Stimulated activated naive CD8-positive, alpha-beta T cell treated with anti-CD3 and anti-CD28 coated beads, Interleukin-15, amount 100 ng/mL, for 72 hours (primary cell): ENCODE results near the gene HEMK1.

Experiments
- ATAC-seq: fragments of 150-1000 bp; cut with Tn5 transposase; 2 replicates; pipeline ENCODE4 v1.10.0; 2021; ENCODE audit warnings: mild to moderate bottlenecking, moderate library complexity
- DNase-seq, 2 donors: peaks; one replicate each; pipeline ENCODE4 v3.0.0; 2021 to 2022
- H3K27ac Mint-ChIP-seq, 2 donors: one replicate each; pipeline ENCODE4 v1.8.0; 2022; ENCODE audit warnings: mild to moderate bottlenecking in 2 of 2, mixed read lengths in 2 of 2, moderate library complexity in 2 of 2
- H3K27me3 Mint-ChIP-seq: one replicate; pipeline ENCODE4 v1.8.0; 2022; ENCODE audit warnings: mixed read lengths
- H3K4me1 Mint-ChIP-seq: one replicate; pipeline ENCODE4 v1.8.0; 2022; ENCODE audit warnings: mild to moderate bottlenecking, mixed read lengths
- H3K4me3 Mint-ChIP-seq, 2 donors: one replicate each; pipeline ENCODE4 v1.8.0; 2022; ENCODE audit warnings: mild to moderate bottlenecking in 2 of 2, mixed read lengths in 2 of 2, moderate library complexity in 1 of 2
- H3K9me3 Mint-ChIP-seq, 2 donors: one replicate each; pipeline ENCODE4 v1.8.0; 2022; ENCODE audit warnings: mixed read lengths in 2 of 2

Gene HEMK1, protein sequence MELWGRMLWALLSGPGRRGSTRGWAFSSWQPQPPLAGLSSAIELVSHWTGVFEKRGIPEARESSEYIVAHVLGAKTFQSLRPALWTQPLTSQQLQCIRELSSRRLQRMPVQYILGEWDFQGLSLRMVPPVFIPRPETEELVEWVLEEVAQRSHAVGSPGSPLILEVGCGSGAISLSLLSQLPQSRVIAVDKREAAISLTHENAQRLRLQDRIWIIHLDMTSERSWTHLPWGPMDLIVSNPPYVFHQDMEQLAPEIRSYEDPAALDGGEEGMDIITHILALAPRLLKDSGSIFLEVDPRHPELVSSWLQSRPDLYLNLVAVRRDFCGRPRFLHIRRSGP

GRCh38 chr3:50568947-50569749, at the start of gene HEMK1:
TSS of gene HEMK1 (plus strand) at chr3:50569522. CDS start at chr3:50571105, 1,583 bp downstream.
- peak within 1 kb of the TSS; percentile 77 to 98 for H3K27ac Mint-ChIP-seq
- peak; percentile 34 for ATAC-seq
- peak within 1 kb of the TSS; percentile 99 to 100 for H3K4me3 Mint-ChIP-seq
- no peaks in the 10 kb centered on the region for H3K27me3 Mint-ChIP-seq
- no peaks in the 10 kb centered on the region for H3K9me3 Mint-ChIP-seq
- peaks cover 77% of the 10 kb centered on the region for H3K4me1 Mint-ChIP-seq
- peak; percentile 97 to 98 for DNase-seq

DNA sequence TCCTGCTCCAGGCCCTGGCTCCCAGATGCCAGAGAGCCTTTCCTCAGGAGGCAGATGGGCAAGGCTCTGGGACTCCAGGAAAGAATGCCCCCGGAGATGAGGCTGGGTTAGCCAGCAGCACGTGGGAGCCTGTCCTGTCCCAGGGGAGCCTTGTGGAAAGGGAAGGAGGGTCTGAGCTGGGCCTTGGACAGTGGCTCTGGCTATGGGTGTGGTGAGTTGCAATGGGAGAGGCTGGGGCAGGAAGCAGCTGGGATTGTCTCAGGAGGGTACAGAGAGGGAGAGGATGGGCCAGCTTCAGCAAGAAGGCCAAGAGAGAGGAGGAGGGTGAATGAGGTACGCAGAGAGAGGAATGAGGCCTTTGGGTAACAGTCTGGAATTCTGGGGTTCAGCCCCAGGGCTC, 48.5 kb upstream of the HEMK1 start:
- no peak for DNase-seq
- H3K4me3 Mint-ChIP-seq = no peak overlapping the region

DNA sequence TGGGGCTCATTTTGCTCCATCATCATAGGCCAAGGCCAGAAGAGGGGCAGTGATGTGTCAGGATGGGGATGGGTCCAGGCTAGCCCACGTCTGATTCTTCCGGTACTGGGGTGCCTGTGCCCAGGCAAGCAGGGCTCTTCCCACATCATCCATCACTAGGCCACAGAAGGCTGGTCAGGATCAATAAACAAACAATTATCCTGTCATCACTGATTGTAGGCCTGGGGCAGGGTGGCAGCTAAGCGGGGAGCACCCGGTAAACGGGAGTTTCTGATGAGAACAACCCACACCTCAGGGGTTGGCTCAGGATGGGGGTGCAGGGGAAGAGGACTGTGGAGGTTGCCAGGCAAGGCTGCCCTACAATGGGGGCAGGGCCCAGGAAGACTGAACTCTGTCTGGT, 47.8 kb upstream of the HEMK1 start:
- H3K27ac Mint-ChIP-seq = no peak overlapping the region
- H3K4me3 Mint-ChIP-seq = no peak overlapping the region
- H3K4me1 Mint-ChIP-seq = peaks cover 24% of the 10 kb centered on the region
- peaks cover 22% of the 10 kb centered on the region for H3K27me3 Mint-ChIP-seq
- DNase-seq (no peak), ATAC-seq (no peak)
- H3K9me3 Mint-ChIP-seq = no peaks in the 10 kb centered on the region

More for the DNA sequence above, 48.5 kb upstream of the HEMK1 start:
- ATAC-seq = no peak
- Mint-ChIP-seq H3K9me3 (no peaks in the 10 kb centered on the region), H3K27me3 (peaks cover 28% of the 10 kb centered on the region), H3K27ac (peak overlapping the region in 1 of 2 donors; percentile 10), H3K4me1 (peaks cover 24% of the 10 kb centered on the region)

DNA sequence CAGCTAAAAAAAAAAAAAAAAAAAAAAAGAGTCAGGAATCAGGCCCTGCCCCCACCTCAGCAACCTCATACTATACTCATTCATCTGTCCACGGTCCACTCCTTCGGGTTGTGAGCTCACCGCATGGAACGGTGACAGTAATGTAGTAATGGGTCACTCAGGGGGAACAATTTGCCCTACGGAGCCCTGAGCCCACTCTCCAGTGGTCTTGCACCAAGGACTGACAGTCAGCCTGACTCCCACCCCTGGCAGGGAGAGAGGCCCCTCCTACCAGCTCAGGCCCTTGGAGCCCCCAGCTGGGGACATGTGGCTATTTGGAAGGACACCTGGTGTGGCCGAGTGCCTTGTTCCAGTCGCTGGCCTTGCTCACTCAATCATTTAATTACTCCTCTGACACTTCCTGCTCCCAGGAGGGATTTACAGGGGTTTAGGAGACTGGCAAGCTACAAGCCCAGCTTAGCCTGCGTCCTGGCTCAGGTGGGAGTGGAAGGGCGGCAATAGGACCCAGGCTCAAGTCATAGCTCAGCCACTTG, 46.0 kb upstream of the HEMK1 start:
- no peak overlapping the region for H3K27ac Mint-ChIP-seq
- H3K27me3 Mint-ChIP-seq = peaks cover 29% of the 10 kb centered on the region
- ATAC-seq (no peak), DNase-seq (no peak)
- H3K4me1 Mint-ChIP-seq = peaks cover 25% of the 10 kb centered on the region
- no peaks in the 10 kb centered on the region for H3K9me3 Mint-ChIP-seq
- no peak overlapping the region for H3K4me3 Mint-ChIP-seq

DNA sequence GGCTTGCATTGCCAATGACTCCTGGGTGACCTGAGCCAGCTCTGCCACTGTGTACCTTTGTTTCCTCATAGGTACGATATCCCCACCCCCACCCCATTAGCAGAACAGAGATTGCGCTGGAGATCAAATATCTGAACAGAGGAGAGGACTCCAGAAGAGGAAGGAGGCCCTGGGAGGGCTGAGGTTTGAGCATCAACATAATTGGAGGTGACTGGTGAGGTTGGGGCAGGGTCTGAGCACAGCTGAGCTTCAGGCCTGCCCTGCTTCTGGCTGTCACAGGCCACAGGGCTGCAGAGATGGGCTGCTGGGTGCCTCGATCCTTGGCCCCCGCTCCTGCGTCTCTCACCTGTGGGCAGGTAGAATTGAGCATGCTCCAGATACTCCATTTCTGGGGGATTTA, 44.6 kb upstream of the HEMK1 start:
- H3K9me3 Mint-ChIP-seq = no peaks in the 10 kb centered on the region
- H3K27ac Mint-ChIP-seq = peak overlapping the region in 1 of 2 donors; percentile 9
- H3K4me1 Mint-ChIP-seq = peaks cover 16% of the 10 kb centered on the region
- H3K4me3 Mint-ChIP-seq = no peak overlapping the region
- ATAC-seq = no peak
- H3K27me3 Mint-ChIP-seq = peaks cover 31% of the 10 kb centered on the region
- no peak for DNase-seq

- Mint-ChIP-seq H3K27ac (no peak overlapping the region), H3K4me1 (peaks cover 15% of the 10 kb centered on the region)
Measured at GRCh38 chr3:50525191-50525910, 44.0 kb upstream of the HEMK1 start.

GRCh38 chr3:50525987-50526386, 43.3 kb upstream of the HEMK1 start:
- H3K9me3 Mint-ChIP-seq = no peaks in the 10 kb centered on the region
- H3K27me3 Mint-ChIP-seq = peaks cover 35% of the 10 kb centered on the region
- H3K27ac Mint-ChIP-seq = no peak overlapping the region
- DNase-seq (peak; percentile 56 to 73), ATAC-seq (peak; percentile 93)
- no peak overlapping the region for H3K4me3 Mint-ChIP-seq
- peaks cover 15% of the 10 kb centered on the region for H3K4me1 Mint-ChIP-seq

More at GRCh38 chr3:50525191-50525910, 44.0 kb upstream of the HEMK1 start:
- Mint-ChIP-seq H3K9me3 (no peaks in the 10 kb centered on the region), H3K4me3 (no peak overlapping the region), H3K27me3 (peaks cover 35% of the 10 kb centered on the region)
- no peak for ATAC-seq
- DNase-seq = no peak

- no peak overlapping the region for H3K4me3 Mint-ChIP-seq
- H3K27ac Mint-ChIP-seq = no peak overlapping the region
- H3K9me3 Mint-ChIP-seq = no peaks in the 10 kb centered on the region
- DNase-seq (no peak), ATAC-seq (peak; percentile 22)
- peaks cover 15% of the 10 kb centered on the region for H3K4me1 Mint-ChIP-seq
- peaks cover 45% of the 10 kb centered on the region for H3K27me3 Mint-ChIP-seq
Measured at GRCh38 chr3:50530001-50530970, 39.0 kb upstream of the HEMK1 start.

- H3K27me3 Mint-ChIP-seq = peaks cover 45% of the 10 kb centered on the region
- H3K4me3 Mint-ChIP-seq = no peak overlapping the region
- no peak overlapping the region for H3K27ac Mint-ChIP-seq
- DNase-seq (no peak), ATAC-seq (no peak)
- H3K4me1 Mint-ChIP-seq = peaks cover 7% of the 10 kb centered on the region
- H3K9me3 Mint-ChIP-seq = no peaks in the 10 kb centered on the region
Measured at GRCh38 chr3:50531201-50531600, 38.1 kb upstream of the HEMK1 start.

GRCh38 chr3:50532062-50532705, 37.1 kb upstream of the HEMK1 start:
- Mint-ChIP-seq H3K27me3 (peaks cover 55% of the 10 kb centered on the region), H3K27ac (no peak overlapping the region), H3K9me3 (no peaks in the 10 kb centered on the region), H3K4me1 (no peaks in the 10 kb centered on the region), H3K4me3 (no peak overlapping the region)
- no peak for DNase-seq
- no peak for ATAC-seq

DNA sequence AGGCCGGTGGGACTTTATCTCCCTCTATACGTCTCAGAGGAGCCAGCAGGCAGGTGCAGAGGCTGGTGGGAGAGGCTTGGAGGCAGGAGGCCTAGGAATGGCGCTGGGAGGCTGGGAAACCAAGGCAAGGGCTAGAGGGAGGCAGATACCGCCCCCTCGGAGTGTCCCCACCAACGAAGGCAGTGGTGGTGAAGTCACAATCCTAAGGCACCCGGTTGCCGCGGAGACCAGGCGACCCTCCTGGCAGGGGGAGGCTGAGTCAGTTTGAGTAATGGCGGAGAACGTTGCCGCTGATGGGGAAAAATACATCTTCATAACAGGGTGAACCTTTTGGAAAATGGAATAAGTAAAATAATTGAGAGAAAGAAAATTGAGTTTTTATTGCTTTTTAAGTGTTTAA, 36.0 kb upstream of the HEMK1 start:
- Mint-ChIP-seq H3K9me3 (no peaks in the 10 kb centered on the region), H3K27me3 (peaks cover 54% of the 10 kb centered on the region), H3K27ac (no peak overlapping the region), H3K4me3 (no peak overlapping the region), H3K4me1 (no peaks in the 10 kb centered on the region)
- DNase-seq = no peak
- no peak for ATAC-seq

- Mint-ChIP-seq H3K9me3 (no peaks in the 10 kb centered on the region), H3K4me3 (no peak overlapping the region), H3K27me3 (peaks cover 54% of the 10 kb centered on the region), H3K4me1 (no peaks in the 10 kb centered on the region), H3K27ac (peak overlapping the region in 1 of 2 donors; percentile 51)
- DNase-seq (no peak), ATAC-seq (no peak)
Measured at GRCh38 chr3:50533807-50534461, 35.4 kb upstream of the HEMK1 start.

GRCh38 chr3:50534681-50535330, 34.5 kb upstream of the HEMK1 start:
- H3K4me3 Mint-ChIP-seq = no peak overlapping the region
- no peaks in the 10 kb centered on the region for H3K9me3 Mint-ChIP-seq
- H3K27ac Mint-ChIP-seq = no peak overlapping the region
- ATAC-seq = no peak
- peaks cover 48% of the 10 kb centered on the region for H3K27me3 Mint-ChIP-seq
- no peaks in the 10 kb centered on the region for H3K4me1 Mint-ChIP-seq
- DNase-seq = no peak
